Measurements from ENCODE around the gene METTL16.
A peak's percentile ranks its signal among the peaks of the same experiment; 100 is the strongest.

The METTL16 gene

GRCh38 chr17:2416010-2416734, 95.5 kb downstream of the METTL16 start:
- DNase-seq (ENCODE audit: low spot score in 2 of 2): peak; percentile 80 to 89
- Mint-ChIP-seq H3K4me3 (no peak overlapping the region), H3K9me3 (no peaks in the 10 kb centered on the region), H3K27ac (ENCODE audit: low read depth) (peak overlapping the region; percentile 47), H3K36me3 (ENCODE audit: insufficient read depth) (peaks cover 17% of the 10 kb centered on the region), H3K27me3 (no peaks in the 10 kb centered on the region), H3K4me1 (no peaks in the 10 kb centered on the region)
- ATAC-seq (replicated peaks; ENCODE audit: extremely low read depth, poor library complexity, severe bottlenecking): no peak

DNA sequence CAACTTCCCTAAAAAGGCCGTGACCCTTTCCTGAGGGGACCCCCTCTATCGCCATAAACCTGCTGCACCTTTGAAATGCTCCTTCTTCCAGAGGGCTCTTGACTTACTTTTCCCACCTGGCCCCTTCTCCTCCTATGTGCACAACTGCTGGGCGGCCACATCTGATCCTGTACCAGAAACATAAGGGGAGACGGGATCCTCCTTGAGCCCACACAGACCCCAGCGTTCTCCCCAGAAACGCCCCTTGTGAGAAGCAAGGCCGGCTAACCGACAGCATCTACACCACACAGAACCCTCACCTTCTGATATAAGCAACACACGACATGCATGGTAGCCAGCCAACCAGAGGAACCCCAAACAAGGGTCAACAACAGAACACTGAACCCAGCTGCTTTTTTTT, 96.6 kb downstream of the METTL16 start:
- no peaks in the 10 kb centered on the region for H3K4me1 Mint-ChIP-seq
- peaks cover 7% of the 10 kb centered on the region for H3K36me3 Mint-ChIP-seq (ENCODE audit: insufficient read depth)
- H3K27ac Mint-ChIP-seq (ENCODE audit: low read depth): no peak overlapping the region
- no peaks in the 10 kb centered on the region for H3K9me3 Mint-ChIP-seq
- no peaks in the 10 kb centered on the region for H3K27me3 Mint-ChIP-seq
- H3K4me3 Mint-ChIP-seq: no peak overlapping the region
- ATAC-seq (replicated peaks; ENCODE audit: extremely low read depth, poor library complexity, severe bottlenecking) (no peak), DNase-seq (ENCODE audit: low spot score in 2 of 2) (no peak)

GRCh38 chr17:2414446-2415064, 97.1 kb downstream of the METTL16 start:
- ATAC-seq (replicated peaks; ENCODE audit: extremely low read depth, poor library complexity, severe bottlenecking): no peak
- H3K9me3 Mint-ChIP-seq: no peaks in the 10 kb centered on the region
- no peaks in the 10 kb centered on the region for H3K4me1 Mint-ChIP-seq
- H3K27me3 Mint-ChIP-seq: no peaks in the 10 kb centered on the region
- peaks cover 7% of the 10 kb centered on the region for H3K36me3 Mint-ChIP-seq (ENCODE audit: insufficient read depth)
- H3K27ac Mint-ChIP-seq (ENCODE audit: low read depth): no peak overlapping the region
- H3K4me3 Mint-ChIP-seq: no peak overlapping the region
- no peak for DNase-seq (ENCODE audit: low spot score in 2 of 2)

GRCh38 chr17:2412561-2413021, 99.1 kb downstream of the METTL16 start:
- H3K36me3 Mint-ChIP-seq (ENCODE audit: insufficient read depth): peaks cover 6% of the 10 kb centered on the region
- no peak overlapping the region for H3K4me3 Mint-ChIP-seq

GRCh38 chr17:2410951-2411350, 100.7 kb downstream of the METTL16 start:
- no peak for ATAC-seq (replicated peaks; ENCODE audit: extremely low read depth, poor library complexity, severe bottlenecking)
- peaks cover 8% of the 10 kb centered on the region for H3K36me3 Mint-ChIP-seq (ENCODE audit: insufficient read depth)
- no peaks in the 10 kb centered on the region for H3K9me3 Mint-ChIP-seq
- H3K4me3 Mint-ChIP-seq: no peak overlapping the region
- H3K27me3 Mint-ChIP-seq: no peaks in the 10 kb centered on the region
- no peak for DNase-seq (ENCODE audit: low spot score in 2 of 2)
- peak overlapping the region; percentile 12 for H3K27ac Mint-ChIP-seq (ENCODE audit: low read depth)
- peaks cover 6% of the 10 kb centered on the region for H3K4me1 Mint-ChIP-seq

More at GRCh38 chr17:2412561-2413021, 99.1 kb downstream of the METTL16 start:
- no peak for ATAC-seq (replicated peaks; ENCODE audit: extremely low read depth, poor library complexity, severe bottlenecking)
- DNase-seq (ENCODE audit: low spot score in 2 of 2): no peak
- Mint-ChIP-seq H3K27me3 (no peaks in the 10 kb centered on the region), H3K27ac (ENCODE audit: low read depth) (no peak overlapping the region), H3K9me3 (no peaks in the 10 kb centered on the region), H3K4me1 (no peaks in the 10 kb centered on the region)

- Mint-ChIP-seq H3K27me3 (no peaks in the 10 kb centered on the region), H3K9me3 (no peaks in the 10 kb centered on the region), H3K36me3 (ENCODE audit: insufficient read depth) (peaks cover 4% of the 10 kb centered on the region), H3K4me3 (no peak overlapping the region), H3K27ac (ENCODE audit: low read depth) (peak overlapping the region; percentile 59), H3K4me1 (peaks cover 11% of the 10 kb centered on the region)
- DNase-seq (ENCODE audit: low spot score in 2 of 2): no peak
- no peak for ATAC-seq (replicated peaks; ENCODE audit: extremely low read depth, poor library complexity, severe bottlenecking)
Observed at GRCh38 chr17:2406903-2407790, 104.5 kb downstream of the METTL16 start.

- H3K9me3 Mint-ChIP-seq: no peaks in the 10 kb centered on the region
- H3K27ac Mint-ChIP-seq (ENCODE audit: low read depth): peak overlapping the region; percentile 59
- ATAC-seq (replicated peaks; ENCODE audit: extremely low read depth, poor library complexity, severe bottlenecking) (no peak), DNase-seq (ENCODE audit: low spot score in 2 of 2) (no peak)
- peaks cover 19% of the 10 kb centered on the region for H3K4me1 Mint-ChIP-seq
- peaks cover 8% of the 10 kb centered on the region for H3K36me3 Mint-ChIP-seq (ENCODE audit: insufficient read depth)
- H3K27me3 Mint-ChIP-seq: no peaks in the 10 kb centered on the region
- H3K4me3 Mint-ChIP-seq: no peak overlapping the region
Observed at GRCh38 chr17:2406271-2406902, 105.3 kb downstream of the METTL16 start.

- no peaks in the 10 kb centered on the region for H3K9me3 Mint-ChIP-seq
- DNase-seq (ENCODE audit: low spot score in 2 of 2): no peak
- no peak overlapping the region for H3K4me3 Mint-ChIP-seq
- peaks cover 16% of the 10 kb centered on the region for H3K36me3 Mint-ChIP-seq (ENCODE audit: insufficient read depth)
- H3K27ac Mint-ChIP-seq (ENCODE audit: low read depth): peak overlapping the region; percentile 5
- H3K4me1 Mint-ChIP-seq: peaks cover 20% of the 10 kb centered on the region
- no peaks in the 10 kb centered on the region for H3K27me3 Mint-ChIP-seq
- ATAC-seq (replicated peaks; ENCODE audit: extremely low read depth, poor library complexity, severe bottlenecking): no peak
Observed at GRCh38 chr17:2405247-2405926, 106.3 kb downstream of the METTL16 start.

GRCh38 chr17:2403044-2403443, 108.6 kb downstream of the METTL16 start:
- Mint-ChIP-seq H3K36me3 (ENCODE audit: insufficient read depth) (peaks cover 31% of the 10 kb centered on the region), H3K27ac (ENCODE audit: low read depth) (no peak overlapping the region), H3K27me3 (no peaks in the 10 kb centered on the region), H3K4me3 (peak overlapping the region; percentile 99), H3K9me3 (no peaks in the 10 kb centered on the region), H3K4me1 (peaks cover 40% of the 10 kb centered on the region)
- ATAC-seq (replicated peaks; ENCODE audit: extremely low read depth, poor library complexity, severe bottlenecking) (no peak), DNase-seq (ENCODE audit: low spot score in 2 of 2) (no peak)

DNA sequence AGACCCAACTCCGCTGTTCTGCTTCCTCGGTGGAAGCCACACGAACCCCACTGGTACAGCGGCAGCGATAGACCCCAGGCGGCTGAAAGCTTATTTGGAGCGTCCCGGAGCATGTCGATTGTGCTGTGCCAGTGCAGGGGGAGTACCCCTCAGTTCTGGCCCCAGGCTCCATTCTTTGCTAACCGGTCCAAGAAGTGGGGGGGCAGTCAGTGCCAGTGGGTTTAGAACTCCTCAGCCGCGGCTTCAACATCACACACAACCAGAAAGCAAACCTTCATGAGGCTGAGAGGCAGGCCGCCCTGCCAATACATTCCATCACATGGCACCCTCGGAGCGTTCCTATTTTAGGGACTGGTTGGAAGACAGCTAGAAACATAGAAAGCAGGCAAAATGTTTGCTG, 109.1 kb downstream of the METTL16 start:
- ATAC-seq (replicated peaks; ENCODE audit: extremely low read depth, poor library complexity, severe bottlenecking): no peak
- H3K4me1 Mint-ChIP-seq: peaks cover 44% of the 10 kb centered on the region
- H3K9me3 Mint-ChIP-seq: no peaks in the 10 kb centered on the region
- peak overlapping the region; percentile 97 for H3K27ac Mint-ChIP-seq (ENCODE audit: low read depth)
- no peaks in the 10 kb centered on the region for H3K27me3 Mint-ChIP-seq
- DNase-seq (ENCODE audit: low spot score in 2 of 2): no peak
- H3K4me3 Mint-ChIP-seq: peak overlapping the region; percentile 99
- peaks cover 31% of the 10 kb centered on the region for H3K36me3 Mint-ChIP-seq (ENCODE audit: insufficient read depth)

GRCh38 chr17:2401426-2402221, 110.1 kb downstream of the METTL16 start:
- H3K27ac Mint-ChIP-seq (ENCODE audit: low read depth): peak overlapping the region; percentile 97
- ATAC-seq (replicated peaks; ENCODE audit: extremely low read depth, poor library complexity, severe bottlenecking) (peak; percentile 68), DNase-seq (ENCODE audit: low spot score in 2 of 2) (peak; percentile 98 to 99)
- H3K4me1 Mint-ChIP-seq: peaks cover 43% of the 10 kb centered on the region
- H3K27me3 Mint-ChIP-seq: no peaks in the 10 kb centered on the region
- H3K9me3 Mint-ChIP-seq: no peaks in the 10 kb centered on the region
- H3K36me3 Mint-ChIP-seq (ENCODE audit: insufficient read depth): peaks cover 30% of the 10 kb centered on the region
- H3K4me3 Mint-ChIP-seq: peak overlapping the region; percentile 99
